Nephron (organoid): ENCODE measurements around the gene GPSM1.

Experiments
- H3K27ac Mint-ChIP-seq, 3 experiments: 2 replicates each; pipeline ENCODE4 v1.8.0; 2020; ENCODE audit warnings: mixed read lengths in 3 of 3, mild to moderate bottlenecking in 2 of 3, moderate library complexity in 1 of 3
- H3K27me3 Mint-ChIP-seq: 2 replicates; pipeline ENCODE4 v1.8.0; 2021; ENCODE audit warnings: low read depth, mild to moderate bottlenecking, moderate library complexity, mixed read lengths
- H3K36me3 Mint-ChIP-seq: 2 replicates; pipeline ENCODE4 v1.8.0; 2020; ENCODE audit warnings: low read depth, mixed read lengths
- H3K4me1 Mint-ChIP-seq: 2 replicates; pipeline ENCODE4 v1.8.0; 2020; ENCODE audit warnings: mixed read lengths
- H3K4me3 Mint-ChIP-seq, 3 experiments: 2 replicates each; pipeline ENCODE4 v1.8.0; 2020; ENCODE audit warnings: mild to moderate bottlenecking in 3 of 3, mixed read lengths in 3 of 3, moderate library complexity in 2 of 3
- H3K9me3 Mint-ChIP-seq: 2 replicates; pipeline ENCODE4 v1.8.0; 2020; ENCODE audit warnings: mixed read lengths
- CTCF ChIP-seq, 3 experiments: fragments of 200-600 bp; sonication (generic); IDR thresholded peaks; one replicate each; pipeline ENCODE4 v1.5.0; 2021; ENCODE audit warnings: antibody characterized with exemption in 3 of 3; ENCODE audit not compliant: unreplicated experiment in 3 of 3

GPSM1 gene

GRCh38 chr9:136362450-136362784, 35.1 kb downstream of the GPSM1 start:
- Mint-ChIP-seq H3K36me3 (no peaks in the 10 kb centered on the region), H3K27me3 (no peaks in the 10 kb centered on the region), H3K4me1 (no peaks in the 10 kb centered on the region), H3K27ac (peak overlapping the region in 1 of 3 experiments; percentile 48), H3K9me3 (no peaks in the 10 kb centered on the region), H3K4me3 (peak overlapping the region; percentile 67 to 88 (median 87))
- no peak for TF ChIP-seq CTCF (IDR thresholded peaks at IDR 0.05; ENCODE audit: unreplicated experiment in 3 of 3)

GRCh38 chr9:136363106-136363948, 36.0 kb downstream of the GPSM1 start, which contains the start of gene DNLZ:
DNLZ (minus strand) TSS chr9:136363744; CDS start chr9:136363714, 30 bp downstream.
- peak; percentile 99 for TF ChIP-seq CTCF (IDR thresholded peaks at IDR 0.05; ENCODE audit: unreplicated experiment in 3 of 3)
- Mint-ChIP-seq H3K36me3 (no peaks in the 10 kb centered on the region), H3K9me3 (no peaks in the 10 kb centered on the region), H3K27me3 (no peaks in the 10 kb centered on the region), H3K4me1 (no peaks in the 10 kb centered on the region), H3K27ac (peak within 1 kb of the TSS; percentile 48 to 70 (median 59)), H3K4me3 (peak within 1 kb of the TSS; percentile 87 to 88 (median 88))

GRCh38 chr9:136363949-136364748, 36.8 kb downstream of the GPSM1 start:
- Mint-ChIP-seq H3K27me3 (no peaks in the 10 kb centered on the region), H3K27ac (no peak overlapping the region), H3K4me1 (no peaks in the 10 kb centered on the region), H3K9me3 (no peaks in the 10 kb centered on the region), H3K4me3 (peak overlapping the region; percentile 60 to 67 (median 61)), H3K36me3 (no peaks in the 10 kb centered on the region)
- TF ChIP-seq CTCF (IDR thresholded peaks at IDR 0.05; ENCODE audit: unreplicated experiment in 3 of 3), result peak in 2 of 3 experiments; percentile 28 to 43

- Mint-ChIP-seq H3K27ac (no peak overlapping the region), H3K4me1 (no peaks in the 10 kb centered on the region), H3K9me3 (no peaks in the 10 kb centered on the region), H3K27me3 (no peaks in the 10 kb centered on the region), H3K36me3 (no peaks in the 10 kb centered on the region), H3K4me3 (peak overlapping the region; percentile 58 to 62 (median 59))
- TF ChIP-seq CTCF (IDR thresholded peaks at IDR 0.05; ENCODE audit: unreplicated experiment in 3 of 3), result no peak
These were observed 37.8 kb downstream of the GPSM1 start for GRCh38 chr9:136364942-136365774.

- no peak overlapping the region for H3K27ac Mint-ChIP-seq
- H3K36me3 Mint-ChIP-seq, result no peaks in the 10 kb centered on the region
- no peaks in the 10 kb centered on the region for H3K4me1 Mint-ChIP-seq
- no peaks in the 10 kb centered on the region for H3K9me3 Mint-ChIP-seq
- no peaks in the 10 kb centered on the region for H3K27me3 Mint-ChIP-seq
- H3K4me3 Mint-ChIP-seq, result peak overlapping the region in 1 of 3 experiments; percentile 60
- no peak for TF ChIP-seq CTCF (IDR thresholded peaks at IDR 0.05; ENCODE audit: unreplicated experiment in 3 of 3)
These were observed 38.5 kb downstream of the GPSM1 start for GRCh38 chr9:136365775-136366222.
